SU-DHL-6 (cell line): ENCODE measurements around the gene ATXN7L1.

Experiments
- H2AFZ ChIP-seq: fragments of 200-600 bp; sonication (generic); 2 replicates; pipeline ENCODE4 v1.6.1; 2014; ENCODE audit warnings: low read depth, mild to moderate bottlenecking, moderate library complexity, mixed read lengths, antibody characterized with exemption, low read length; ENCODE audit not compliant: severe bottlenecking
- H3F3A ChIP-seq: fragments of 200-600 bp; shearing (Covaris generic); 2 replicates; pipeline ENCODE4 v1.6.0; 2016; ENCODE audit warnings: antibody characterized with exemption, mild to moderate bottlenecking; ENCODE audit not compliant: insufficient read depth
- H3K27ac ChIP-seq: fragments of 200-600 bp; sonication (generic); 2 replicates; pipeline ENCODE4 v1.5.1; 2016; ENCODE audit warnings: low read depth, mild to moderate bottlenecking, low read length, moderate library complexity, mixed read lengths
- H3K27me3 ChIP-seq: fragments of 200-600 bp; sonication (generic), shearing (Covaris generic); 2 replicates; pipeline ENCODE4 v1.6.0; 2014; ENCODE audit warnings: mild to moderate bottlenecking, low read length
- H3K36me3 ChIP-seq: fragments of 200-600 bp; sonication (generic); 2 replicates; pipeline ENCODE4 v1.6.1; 2014; ENCODE audit warnings: mild to moderate bottlenecking, low read length, mixed read lengths
- H3K4me2 ChIP-seq: fragments of 300-600, 200-600 bp; shearing (Covaris generic), sonication (generic); 2 replicates; pipeline ENCODE4 v1.6.0; 2014; ENCODE audit warnings: low read length, low read depth, mild to moderate bottlenecking; ENCODE audit not compliant: poor library complexity, severe bottlenecking
- H3K4me3 ChIP-seq: fragments of 200-600 bp; sonication (generic); 2 replicates; pipeline ENCODE4 v1.5.1; 2014; ENCODE audit warnings: antibody characterized with exemption, low read length, mild to moderate bottlenecking, mixed read lengths; ENCODE audit not compliant: insufficient read depth, poor library complexity, severe bottlenecking
- H3K79me2 ChIP-seq: fragments of 200-600 bp; sonication (generic); 2 replicates; pipeline ENCODE4 v1.6.1; 2014; ENCODE audit warnings: mild to moderate bottlenecking, low read length, moderate library complexity; ENCODE audit not compliant: insufficient read depth
- H3K9ac ChIP-seq: fragments of 200-600 bp; sonication (generic); 2 replicates; pipeline ENCODE4 v1.7.0; 2014; ENCODE audit warnings: mild to moderate bottlenecking, low read length
- H3K9me2 ChIP-seq: fragments of 200-600 bp; sonication (generic); replicated peaks from 2 replicates; pipeline ENCODE4 v1.6.1; 2014; ENCODE audit warnings: low read length; ENCODE audit not compliant: insufficient read depth
- H3K9me3 ChIP-seq: fragments of 200-600 bp; sonication (generic); 2 replicates; pipeline ENCODE4 v1.6.1; 2014; ENCODE audit warnings: low read length, mixed read lengths; ENCODE audit not compliant: insufficient read depth
- H4K20me1 ChIP-seq: fragments of 200-600 bp; sonication (generic); 2 replicates; pipeline ENCODE4 v1.6.1; 2014; ENCODE audit warnings: low read depth, mild to moderate bottlenecking, antibody characterized with exemption, low read length, moderate library complexity, mixed read lengths
- CTCF ChIP-seq: fragments of 200-600 bp; sonication (generic); IDR thresholded peaks from one replicate; pipeline ENCODE4 v1.5.1; 2017; ENCODE audit warnings: antibody characterized with exemption, mild to moderate bottlenecking, low read length, moderate library complexity; ENCODE audit not compliant: insufficient read depth, poor library complexity, severe bottlenecking
- EZH2phosphoT487 ChIP-seq: fragments of 200-600 bp; sonication (generic), shearing (Covaris generic); conservative IDR thresholded peaks from 2 replicates; pipeline ENCODE4 v1.6.1; 2018; ENCODE audit warnings: mild to moderate bottlenecking, antibody characterized with exemption, low read length, moderate library complexity, mixed read lengths

The ATXN7L1 gene

GRCh38 chr7:105611856-105612775, 264.3 kb downstream of the ATXN7L1 start:
- no peak overlapping the region for H3K4me3 ChIP-seq
- no peak overlapping the region for H3K27ac ChIP-seq
- no peaks in the 10 kb centered on the region for H4K20me1 ChIP-seq
- no peak overlapping the region for H2AFZ ChIP-seq
- no peaks in the 10 kb centered on the region for H3K79me2 ChIP-seq
- no peaks in the 10 kb centered on the region for H3K36me3 ChIP-seq
- H3K27me3 ChIP-seq = no peaks in the 10 kb centered on the region
- no peaks in the 10 kb centered on the region for H3K9me3 ChIP-seq
- no peaks in the 10 kb centered on the region for H3K9me2 ChIP-seq
- H3K9ac ChIP-seq = no peak overlapping the region
- no peak overlapping the region for H3K4me2 ChIP-seq
- H3F3A ChIP-seq = no peaks in the 10 kb centered on the region
- TF ChIP-seq CTCF (no peak), EZH2phosphoT487 (no peak)

DNA sequence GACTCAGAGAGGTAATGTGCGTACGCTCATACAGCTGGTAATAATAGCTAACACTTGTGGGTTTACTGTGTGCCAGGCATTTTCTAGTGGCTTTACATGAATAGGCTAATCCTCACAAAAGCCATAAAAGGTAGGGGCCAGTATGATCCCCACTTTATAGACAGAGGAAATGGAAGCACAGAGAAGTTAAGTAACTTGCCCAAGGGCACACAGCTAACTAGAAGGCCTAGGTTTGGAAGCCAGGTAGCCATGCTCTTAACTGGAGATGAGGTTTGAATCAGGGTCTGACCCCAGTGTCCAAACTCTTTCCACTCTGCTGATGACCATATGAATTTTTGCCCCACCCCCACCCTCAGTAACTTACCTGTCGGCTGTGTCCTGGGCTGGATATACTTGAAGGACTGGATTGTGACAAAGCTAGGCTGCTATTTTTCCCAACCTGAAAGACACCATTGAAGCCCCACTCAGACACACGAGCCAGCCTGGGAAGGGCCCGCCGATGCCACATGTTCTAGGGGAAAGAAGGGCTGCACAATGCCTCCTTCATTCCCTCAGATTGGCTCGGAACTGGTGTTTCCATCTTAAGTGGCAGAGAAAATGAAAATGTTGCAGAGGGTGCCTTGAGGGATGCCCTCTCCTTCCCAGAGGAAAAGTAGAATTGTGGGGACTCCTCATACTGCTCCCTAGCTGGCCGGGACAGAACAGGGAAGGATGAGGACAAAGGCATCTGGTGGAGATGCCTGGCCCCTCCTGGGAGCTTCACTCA, 266.1 kb downstream of the ATXN7L1 start:
- Histone ChIP-seq H3F3A (no peaks in the 10 kb centered on the region), H3K79me2 (no peaks in the 10 kb centered on the region), H3K4me2 (no peak overlapping the region), H3K9ac (no peak overlapping the region), H4K20me1 (no peaks in the 10 kb centered on the region), H3K4me3 (no peak overlapping the region), H3K27me3 (no peaks in the 10 kb centered on the region), H3K36me3 (no peaks in the 10 kb centered on the region), H2AFZ (no peak overlapping the region), H3K27ac (no peak overlapping the region), H3K9me2 (no peaks in the 10 kb centered on the region), H3K9me3 (no peaks in the 10 kb centered on the region)
- TF ChIP-seq CTCF (no peak), EZH2phosphoT487 (no peak)

GRCh38 chr7:105602325-105603305, 273.8 kb downstream of the ATXN7L1 start:
- no peaks in the 10 kb centered on the region for H3K79me2 ChIP-seq
- TF ChIP-seq EZH2phosphoT487 (no peak), CTCF (no peak)
- no peaks in the 10 kb centered on the region for H3K9me3 ChIP-seq
- no peak overlapping the region for H3K4me2 ChIP-seq
- no peaks in the 10 kb centered on the region for H3K27me3 ChIP-seq
- no peaks in the 10 kb centered on the region for H3K9me2 ChIP-seq
- H3K9ac ChIP-seq = no peak overlapping the region
- no peak overlapping the region for H2AFZ ChIP-seq
- no peak overlapping the region for H3K27ac ChIP-seq
- no peaks in the 10 kb centered on the region for H4K20me1 ChIP-seq
- no peak overlapping the region for H3K4me3 ChIP-seq
- H3F3A ChIP-seq = no peaks in the 10 kb centered on the region
- H3K36me3 ChIP-seq = no peaks in the 10 kb centered on the region
